ENCODE results near the gene NTM.

DNA sequence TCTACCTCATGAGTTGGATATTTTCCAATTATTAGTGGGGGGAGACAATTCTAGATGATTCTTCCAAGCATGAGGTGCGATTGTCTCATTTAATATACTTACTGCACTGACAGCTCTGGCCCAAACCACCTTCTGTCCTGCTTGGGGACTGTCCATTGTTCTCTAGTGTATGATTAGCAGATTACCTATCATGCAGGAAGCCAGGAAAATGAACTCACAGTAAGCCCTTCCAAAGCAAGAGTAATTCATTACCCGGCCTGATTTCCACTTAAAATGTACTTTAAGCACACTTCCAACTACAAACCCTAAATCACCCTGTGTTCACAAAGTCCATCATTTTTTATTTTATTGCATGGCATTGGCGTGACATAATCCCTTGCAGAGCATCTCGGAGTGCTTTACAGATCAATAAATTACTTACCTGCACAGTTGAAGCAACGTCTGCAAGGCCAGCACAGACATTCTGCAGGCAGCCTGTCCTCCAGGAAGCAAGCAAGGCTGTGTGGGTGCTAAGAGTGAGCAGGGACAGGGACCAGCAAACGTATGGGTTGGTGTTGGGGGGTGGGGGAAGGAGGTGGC is 838.2 kb downstream of the NTM start:
- TF ChIP-seq EZH2 (IDR thresholded peaks at IDR 0.05), result no peak
- TF ChIP-seq POLR2AphosphoS5 (IDR thresholded peaks at IDR 0.05; ENCODE audit: borderline replicate concordance, low read depth, low read length), result no peak
- TF ChIP-seq FOXP2 (optimal IDR thresholded peaks at IDR 0.05; ENCODE audit: control extremely low read depth, extremely low read length, insufficient read depth), result no peak
